PC-9 (cell line): ENCODE data around the gene PTS.

Experiments used
- CTCF ChIP-seq: fragments of 200-600 bp; sonication (generic); conservative IDR thresholded peaks from 2 replicates; pipeline ENCODE4 v1.6.1; 2017; ENCODE audit warnings: mixed run types, antibody characterized with exemption, mild to moderate bottlenecking, moderate library complexity
- EZH2 ChIP-seq: fragments of 200-600 bp; sonication (generic); IDR thresholded peaks from 2 replicates; pipeline ENCODE4 v1.8.0; 2017; ENCODE audit warnings: antibody characterized with exemption, low read depth

DNA sequence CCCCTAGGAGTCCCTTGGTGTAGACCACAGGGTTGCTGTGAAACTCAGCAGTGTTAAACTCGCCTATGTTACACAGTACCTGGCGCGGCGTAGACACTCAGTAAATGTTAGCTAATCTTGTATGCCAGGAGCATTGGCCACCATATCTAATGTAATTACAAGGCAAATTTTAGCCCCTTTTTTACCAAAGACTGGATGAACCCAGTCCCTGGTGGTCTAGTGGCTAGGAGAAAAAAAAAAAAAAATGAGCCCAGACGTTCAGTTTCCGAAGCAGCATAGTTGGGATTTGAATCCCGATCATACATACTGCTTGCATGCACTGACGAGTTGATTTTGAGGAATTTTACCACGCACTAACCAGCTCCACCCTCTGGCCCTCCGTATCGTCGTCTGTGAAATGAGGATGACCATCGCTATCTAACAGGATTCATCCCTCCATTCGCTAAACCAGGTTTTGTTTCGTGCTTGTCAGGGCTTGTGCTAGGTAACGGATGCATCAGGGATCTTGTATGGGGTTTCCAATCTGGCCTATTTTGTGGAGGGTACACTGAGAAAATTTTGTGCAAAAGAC, 688 bp downstream of the PTS start:
- TF ChIP-seq CTCF (no peak; the same call in 1 of the 2 replicates), EZH2 (no peak)
